ENCODE measurements around the gene PTPRN2. TPM values are rescaled to one million over a fixed set of nuclear protein-coding genes. Genes with fewer than 3 reads are reported as not detected.
"Not testable (repeated sequence)": the region's sequence is repeated elsewhere in the genome, so short reads cannot be mapped to it uniquely, and the experiment has no call there.

Gene PTPRN2
- total RNA-seq, 4 donors from 2014 or later: 2.0 to 9.5 (median 2.6) TPM

- no peak for TF ChIP-seq CTCF (IDR thresholded peaks at IDR 0.05)
- DNase-seq (ENCODE audit: low spot score) (no peak), ATAC-seq (ENCODE audit: low FRiP score) (no peak)
These were observed 856.5 kb downstream of the PTPRN2 start for GRCh38 chr7:157731126-157731525.

- DNase-seq (ENCODE audit: low spot score): no peak
- no peak for ATAC-seq (ENCODE audit: low FRiP score)
- no peak for TF ChIP-seq CTCF (IDR thresholded peaks at IDR 0.05)
These were observed 857.0 kb downstream of the PTPRN2 start for GRCh38 chr7:157730614-157731013.

- no peak for ATAC-seq (ENCODE audit: low FRiP score)
These were observed 858.1 kb downstream of the PTPRN2 start for GRCh38 chr7:157729566-157729965.

GRCh38 chr7:157727964-157728615, 859.5 kb downstream of the PTPRN2 start:
- ATAC-seq (ENCODE audit: low FRiP score): no peak
- TF ChIP-seq CTCF (IDR thresholded peaks at IDR 0.05): no peak

More at GRCh38 chr7:157729566-157729965, 858.1 kb downstream of the PTPRN2 start:
- TF ChIP-seq CTCF (IDR thresholded peaks at IDR 0.05): no peak
- no peak for DNase-seq (ENCODE audit: low spot score)

GRCh38 chr7:157726764-157727163, 860.9 kb downstream of the PTPRN2 start:
- no peak for ATAC-seq (ENCODE audit: low FRiP score)
- TF ChIP-seq CTCF (IDR thresholded peaks at IDR 0.05): no peak
- DNase-seq (ENCODE audit: low spot score): no peak

More at GRCh38 chr7:157727964-157728615, 859.5 kb downstream of the PTPRN2 start:
- no peak for DNase-seq (ENCODE audit: low spot score)

GRCh38 chr7:157725312-157725711, 862.3 kb downstream of the PTPRN2 start:
- ATAC-seq (ENCODE audit: low FRiP score); DNase-seq (ENCODE audit: low spot score): not testable (repeated sequence)

- no peak for TF ChIP-seq CTCF (IDR thresholded peaks at IDR 0.05)
- ATAC-seq (ENCODE audit: low FRiP score): no peak
- DNase-seq (ENCODE audit: low spot score): no peak
These were observed 864.4 kb downstream of the PTPRN2 start for GRCh38 chr7:157723205-157723604.

Data from omental fat pad (tissue), 4 donors.